Fibroblast of pulmonary artery (primary cell): ENCODE results near the gene EMC9.

Source experiments
- DNase-seq: peaks from one replicate; pipeline ENCODE4 v3.0.0-alpha.2; 2010; ENCODE audit warnings: low read depth
- H3K4me3 ChIP-seq: replicated peaks from 2 replicates; pipeline ENCODE4 v1.5.1; 2011; ENCODE audit warnings: low read depth, mild to moderate bottlenecking, control low read depth, low read length, moderate library complexity
- TF ChIP-seq, protein P1 (sequence below): IDR thresholded peaks from 2 replicates; pipeline ENCODE4 v1.5.1; 2011; ENCODE audit warnings: mild to moderate bottlenecking, control low read depth, low read length, inconsistent platforms; ENCODE audit errors: missing control alignments

The EMC9 gene

DNA sequence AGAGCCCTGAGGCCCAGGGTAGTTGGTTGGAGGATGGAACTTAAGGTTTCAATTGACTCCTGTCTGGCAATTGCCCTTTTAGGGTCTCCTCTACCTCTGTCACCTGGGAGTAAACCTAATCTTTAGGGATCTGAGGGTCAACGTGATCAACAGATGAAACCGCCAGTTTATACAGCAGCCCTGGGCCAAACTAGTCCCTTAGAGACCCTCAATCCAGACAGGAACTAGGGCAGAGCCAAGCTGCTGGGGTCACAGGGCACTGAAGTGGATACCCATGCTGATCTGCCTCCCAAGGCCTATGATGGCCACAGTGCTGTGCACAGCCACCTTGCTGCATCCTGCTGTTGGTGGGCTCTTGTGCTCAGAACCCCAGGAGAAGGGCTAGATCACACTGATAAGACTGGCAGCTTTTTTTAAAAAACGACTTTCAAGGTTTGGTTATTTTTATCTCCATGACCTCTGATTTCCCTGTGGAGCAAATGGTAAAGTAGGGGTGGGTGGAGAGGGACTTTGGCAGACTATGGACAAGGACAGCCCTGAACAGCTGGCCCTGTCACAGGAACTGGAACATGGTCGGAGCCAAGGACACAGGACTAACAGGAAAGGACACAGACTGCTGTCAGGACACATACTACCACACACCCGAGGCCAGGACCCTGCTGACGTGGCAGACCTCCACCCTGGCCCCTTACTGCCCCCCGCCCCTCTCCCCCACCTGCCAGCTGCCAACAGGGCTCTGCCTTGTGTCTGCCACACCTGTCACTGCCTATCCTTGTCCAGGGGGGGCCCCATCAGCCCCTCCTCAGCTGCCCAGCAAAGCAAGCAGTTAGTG is 10.5 kb downstream of the EMC9 start:
- no peak for DNase-seq
- TF ChIP-seq, protein P1, sequence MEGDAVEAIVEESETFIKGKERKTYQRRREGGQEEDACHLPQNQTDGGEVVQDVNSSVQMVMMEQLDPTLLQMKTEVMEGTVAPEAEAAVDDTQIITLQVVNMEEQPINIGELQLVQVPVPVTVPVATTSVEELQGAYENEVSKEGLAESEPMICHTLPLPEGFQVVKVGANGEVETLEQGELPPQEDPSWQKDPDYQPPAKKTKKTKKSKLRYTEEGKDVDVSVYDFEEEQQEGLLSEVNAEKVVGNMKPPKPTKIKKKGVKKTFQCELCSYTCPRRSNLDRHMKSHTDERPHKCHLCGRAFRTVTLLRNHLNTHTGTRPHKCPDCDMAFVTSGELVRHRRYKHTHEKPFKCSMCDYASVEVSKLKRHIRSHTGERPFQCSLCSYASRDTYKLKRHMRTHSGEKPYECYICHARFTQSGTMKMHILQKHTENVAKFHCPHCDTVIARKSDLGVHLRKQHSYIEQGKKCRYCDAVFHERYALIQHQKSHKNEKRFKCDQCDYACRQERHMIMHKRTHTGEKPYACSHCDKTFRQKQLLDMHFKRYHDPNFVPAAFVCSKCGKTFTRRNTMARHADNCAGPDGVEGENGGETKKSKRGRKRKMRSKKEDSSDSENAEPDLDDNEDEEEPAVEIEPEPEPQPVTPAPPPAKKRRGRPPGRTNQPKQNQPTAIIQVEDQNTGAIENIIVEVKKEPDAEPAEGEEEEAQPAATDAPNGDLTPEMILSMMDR = no peak
- H3K4me3 ChIP-seq = no peak overlapping the region

GRCh38 chr14:24130380-24130716 is 11.0 kb downstream of the EMC9 start, which contains the start of gene FITM1:
Gene FITM1, plus strand, starts transcription at chr14:24130659. Its CDS starts 905 bp downstream, at chr14:24131564.
- no peak for DNase-seq
- no peak within 1 kb of the TSS for H3K4me3 ChIP-seq
- TF ChIP-seq, protein P1 = no peak

DNA sequence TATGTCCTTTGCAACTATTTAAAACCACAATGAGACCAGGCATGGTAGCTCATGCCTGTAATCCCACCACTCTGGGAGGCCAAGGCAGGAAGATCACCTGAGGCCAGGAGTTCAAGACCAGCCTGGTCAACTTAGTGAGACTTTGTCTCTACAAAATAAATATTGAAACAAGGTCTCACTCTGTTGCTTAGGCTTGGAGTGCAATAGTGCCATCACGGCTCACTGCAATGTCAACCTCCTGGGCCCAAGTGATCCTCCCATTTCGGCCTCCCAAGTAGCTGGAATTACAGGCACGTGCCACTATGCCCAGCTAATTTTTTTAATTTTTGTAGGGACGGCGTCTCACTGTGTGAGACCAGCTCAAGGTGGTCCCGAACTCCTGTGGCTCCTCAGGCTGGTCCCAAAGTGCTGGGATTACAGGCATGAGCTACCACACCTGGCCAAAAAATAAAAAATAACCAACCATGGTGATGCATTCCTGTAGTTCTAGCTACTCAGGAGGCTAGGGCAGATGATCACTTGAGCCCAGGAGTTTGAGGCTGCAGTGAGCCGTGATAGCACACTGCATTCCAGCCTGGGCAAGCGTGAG is 11.9 kb downstream of the EMC9 start:
- H3K4me3 ChIP-seq = no peak overlapping the region
- TF ChIP-seq, protein P1 = no peak
- no peak for DNase-seq

- TF ChIP-seq, protein P1 = no peak
- DNase-seq = no peak
- H3K4me3 ChIP-seq = no peak overlapping the region
Measured at GRCh38 chr14:24127673-24128072, 13.7 kb downstream of the EMC9 start.

DNA sequence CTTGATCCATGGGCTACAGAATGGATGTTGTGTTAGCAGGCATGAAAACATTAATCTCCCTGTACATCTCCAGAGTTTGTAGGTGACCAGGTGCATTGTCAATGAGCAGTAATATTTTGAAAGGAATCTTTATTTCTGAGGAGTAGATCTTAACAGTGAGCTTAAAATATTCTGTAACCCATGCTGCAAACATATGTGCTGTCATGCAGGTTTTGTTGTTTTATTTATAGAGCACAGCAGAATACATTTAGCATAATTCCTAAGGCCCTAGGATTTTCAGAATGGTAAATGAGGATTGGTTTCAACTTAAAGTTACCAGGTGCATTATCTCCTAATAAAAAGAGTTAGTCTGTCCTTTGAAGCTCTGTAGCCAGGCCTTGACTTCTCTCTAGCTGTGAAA is 14.5 kb downstream of the EMC9 start:
- DNase-seq = no peak
- no peak overlapping the region for H3K4me3 ChIP-seq
- TF ChIP-seq, protein P1 = no peak

- DNase-seq = no peak
- TF ChIP-seq, protein P1 = no peak
- no peak overlapping the region for H3K4me3 ChIP-seq
Measured at GRCh38 chr14:24123424-24124417, 17.7 kb downstream of the EMC9 start.
